ENCODE data around the gene CDKN2B-AS1.

CDKN2B-AS1 gene

DNA sequence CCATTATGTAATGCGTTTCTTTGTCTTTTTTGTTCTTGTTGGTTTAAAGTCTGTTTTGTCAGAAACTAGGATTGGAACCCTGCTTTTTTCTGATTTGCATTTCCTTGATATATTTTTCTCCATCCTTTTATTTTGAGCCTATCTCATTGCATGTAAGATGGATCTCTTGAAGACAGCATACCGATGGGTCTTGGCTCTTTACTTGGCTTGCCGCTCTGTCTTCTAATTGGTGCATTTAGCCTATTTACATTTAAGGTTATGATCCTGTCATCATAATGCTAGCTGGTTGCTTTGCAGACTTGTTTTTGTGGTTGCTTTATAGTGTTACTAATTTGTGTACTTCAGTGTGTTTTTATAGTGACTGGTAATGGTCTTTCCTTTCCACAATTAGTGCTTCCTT is 27.8 kb downstream of the CDKN2B-AS1 start:
- DNase-seq (ENCODE audit: extremely low read depth, insufficient read length), result no peak
- TF ChIP-seq, protein P1, sequence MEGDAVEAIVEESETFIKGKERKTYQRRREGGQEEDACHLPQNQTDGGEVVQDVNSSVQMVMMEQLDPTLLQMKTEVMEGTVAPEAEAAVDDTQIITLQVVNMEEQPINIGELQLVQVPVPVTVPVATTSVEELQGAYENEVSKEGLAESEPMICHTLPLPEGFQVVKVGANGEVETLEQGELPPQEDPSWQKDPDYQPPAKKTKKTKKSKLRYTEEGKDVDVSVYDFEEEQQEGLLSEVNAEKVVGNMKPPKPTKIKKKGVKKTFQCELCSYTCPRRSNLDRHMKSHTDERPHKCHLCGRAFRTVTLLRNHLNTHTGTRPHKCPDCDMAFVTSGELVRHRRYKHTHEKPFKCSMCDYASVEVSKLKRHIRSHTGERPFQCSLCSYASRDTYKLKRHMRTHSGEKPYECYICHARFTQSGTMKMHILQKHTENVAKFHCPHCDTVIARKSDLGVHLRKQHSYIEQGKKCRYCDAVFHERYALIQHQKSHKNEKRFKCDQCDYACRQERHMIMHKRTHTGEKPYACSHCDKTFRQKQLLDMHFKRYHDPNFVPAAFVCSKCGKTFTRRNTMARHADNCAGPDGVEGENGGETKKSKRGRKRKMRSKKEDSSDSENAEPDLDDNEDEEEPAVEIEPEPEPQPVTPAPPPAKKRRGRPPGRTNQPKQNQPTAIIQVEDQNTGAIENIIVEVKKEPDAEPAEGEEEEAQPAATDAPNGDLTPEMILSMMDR (IDR thresholded peaks at IDR 0.05; ENCODE audit: insufficient read depth, low read length, poor library complexity, severe bottlenecking), result no peak

DNA sequence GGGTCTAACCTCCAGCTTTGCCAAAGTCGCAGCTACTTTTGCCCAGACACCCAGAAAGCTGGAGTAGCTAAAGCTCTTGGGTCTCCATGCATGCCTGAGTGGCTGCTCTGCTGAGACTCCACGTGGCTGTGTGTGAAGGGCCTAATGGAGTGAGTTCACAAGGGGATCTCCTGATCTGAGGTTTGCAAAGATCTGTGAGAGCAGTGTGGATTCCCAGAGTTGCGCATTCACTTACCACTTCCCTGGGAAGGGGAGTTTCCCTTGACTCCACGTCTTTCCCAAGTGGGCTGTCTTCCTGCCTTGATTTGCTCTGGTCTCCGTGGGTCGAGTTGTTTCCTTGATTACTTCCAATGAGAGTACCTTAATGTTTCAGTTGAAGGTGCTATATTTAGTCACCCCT is 32.1 kb downstream of the CDKN2B-AS1 start:
- no peaks in the 10 kb centered on the region for H3K36me3 ChIP-seq (ENCODE audit: control insufficient read depth, insufficient read depth, low read length)
- TF ChIP-seq, protein P1 (IDR thresholded peaks at IDR 0.05; ENCODE audit: insufficient read depth, low read length, poor library complexity, severe bottlenecking), result no peak
- no peak overlapping the region for H3K4me3 ChIP-seq (replicated peaks; ENCODE audit: low read depth, low read length)
- H3K27me3 ChIP-seq (replicated peaks; ENCODE audit: control insufficient read depth, insufficient read depth, low read length), result no peaks in the 10 kb centered on the region
- no peak for DNase-seq (ENCODE audit: extremely low read depth, insufficient read length)

More for the DNA sequence above, 27.8 kb downstream of the CDKN2B-AS1 start:
- H3K27me3 ChIP-seq (replicated peaks; ENCODE audit: control insufficient read depth, insufficient read depth, low read length), result no peaks in the 10 kb centered on the region
- H3K4me3 ChIP-seq (replicated peaks; ENCODE audit: low read depth, low read length), result no peak overlapping the region
- no peaks in the 10 kb centered on the region for H3K36me3 ChIP-seq (ENCODE audit: control insufficient read depth, insufficient read depth, low read length)

DNA sequence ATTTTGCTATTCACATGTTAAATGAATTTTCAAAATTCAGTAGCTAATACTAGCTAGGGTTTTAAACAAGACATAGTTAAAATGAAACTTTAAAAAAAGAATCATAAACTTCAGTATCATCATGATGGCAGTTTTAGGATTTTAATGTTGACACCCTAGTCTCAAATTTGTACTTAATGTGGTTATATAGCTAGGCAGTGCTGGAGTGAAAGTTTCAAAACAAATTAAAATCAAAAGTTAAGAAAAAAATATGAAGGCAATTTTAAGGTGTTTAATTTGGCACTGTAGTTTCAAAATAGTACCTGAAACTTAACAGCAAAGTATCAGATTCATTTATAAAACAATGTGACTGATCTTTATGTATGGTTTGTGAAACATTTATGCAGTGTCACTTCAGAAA is 33.8 kb downstream of the CDKN2B-AS1 start:
- TF ChIP-seq, protein P1 (IDR thresholded peaks at IDR 0.05; ENCODE audit: insufficient read depth, low read length, poor library complexity, severe bottlenecking), result no peak
- Histone ChIP-seq H3K27me3 (replicated peaks; ENCODE audit: control insufficient read depth, insufficient read depth, low read length) (no peaks in the 10 kb centered on the region), H3K36me3 (ENCODE audit: control insufficient read depth, insufficient read depth, low read length) (no peaks in the 10 kb centered on the region), H3K4me3 (replicated peaks; ENCODE audit: low read depth, low read length) (no peak overlapping the region)
- DNase-seq (ENCODE audit: extremely low read depth, insufficient read length), result no peak

DNA sequence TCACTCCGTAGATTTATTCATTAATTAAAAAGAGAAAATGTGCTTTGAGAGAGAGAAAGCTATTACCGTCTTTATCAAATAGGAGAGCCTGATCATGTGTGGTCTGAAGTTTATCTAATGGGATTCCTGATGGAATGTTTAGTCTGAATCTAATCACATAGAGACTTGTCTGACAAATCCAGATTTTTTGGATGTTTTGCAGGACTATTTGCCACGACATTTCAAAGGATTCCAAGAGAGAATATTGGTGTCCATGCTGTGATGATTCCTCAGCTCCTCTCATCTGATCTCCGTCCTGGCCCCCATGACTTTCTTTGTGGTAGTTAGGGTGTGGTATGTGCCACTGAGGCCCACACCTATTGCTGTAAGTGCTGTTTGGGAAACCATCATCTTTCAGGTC is 34.6 kb downstream of the CDKN2B-AS1 start:
- Histone ChIP-seq H3K36me3 (ENCODE audit: control insufficient read depth, insufficient read depth, low read length) (no peaks in the 10 kb centered on the region), H3K4me3 (replicated peaks; ENCODE audit: low read depth, low read length) (no peak overlapping the region), H3K27me3 (replicated peaks; ENCODE audit: control insufficient read depth, insufficient read depth, low read length) (no peaks in the 10 kb centered on the region)
- TF ChIP-seq, protein P1 (IDR thresholded peaks at IDR 0.05; ENCODE audit: insufficient read depth, low read length, poor library complexity, severe bottlenecking), result no peak
- DNase-seq (ENCODE audit: extremely low read depth, insufficient read length), result no peak

DNA sequence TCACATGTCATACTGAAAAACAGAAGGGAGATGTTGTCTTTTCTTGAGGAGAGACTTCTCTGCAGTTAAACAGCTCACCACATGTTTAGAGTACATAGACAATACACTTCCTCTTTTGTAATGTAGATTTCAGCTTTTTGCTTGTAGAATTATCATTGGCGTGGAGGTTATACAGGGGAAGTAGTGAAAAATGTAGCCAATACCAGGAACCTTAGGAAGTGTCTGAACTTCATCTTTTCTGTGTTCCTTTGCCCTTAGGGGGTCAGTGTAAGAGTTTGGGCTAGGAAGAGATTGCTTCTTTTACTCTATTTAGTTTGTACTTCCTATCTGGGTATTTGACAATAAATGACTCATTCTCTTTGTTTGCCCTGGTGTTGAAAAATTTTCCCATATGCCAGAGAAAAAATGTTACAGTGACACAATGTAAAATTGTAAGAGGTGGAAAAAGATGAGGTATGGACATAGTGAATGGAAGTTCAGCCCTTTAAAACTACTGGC is 35.6 kb downstream of the CDKN2B-AS1 start:
- TF ChIP-seq, protein P1 (IDR thresholded peaks at IDR 0.05; ENCODE audit: insufficient read depth, low read length, poor library complexity, severe bottlenecking), result no peak
- no peaks in the 10 kb centered on the region for H3K27me3 ChIP-seq (replicated peaks; ENCODE audit: control insufficient read depth, insufficient read depth, low read length)
- H3K4me3 ChIP-seq (replicated peaks; ENCODE audit: low read depth, low read length), result no peak overlapping the region
- peak; percentile 43 for DNase-seq (ENCODE audit: extremely low read depth, insufficient read length)
- H3K36me3 ChIP-seq (ENCODE audit: control insufficient read depth, insufficient read depth, low read length), result no peaks in the 10 kb centered on the region
